GM23248 (cell line): Measurements from ENCODE around the gene NIPAL4.

Experiments
- EZH2 ChIP-seq: fragments of 200-600 bp; sonication (generic); IDR thresholded peaks from 2 replicates; pipeline ENCODE4 v1.6.1; 2018; ENCODE audit warnings: antibody characterized with exemption, mild to moderate bottlenecking; ENCODE audit not compliant: insufficient read depth, poor library complexity, severe bottlenecking
- EZH2phosphoT487 ChIP-seq: fragments of 200-600 bp; sonication (generic); IDR thresholded peaks from 2 replicates; pipeline ENCODE4 v1.6.1; 2018; ENCODE audit warnings: antibody characterized with exemption, moderate library complexity, mild to moderate bottlenecking, low read depth; ENCODE audit not compliant: insufficient read depth

GRCh38 chr5:157451806-157452205 lies 8.2 kb upstream of the NIPAL4 start:
- TF ChIP-seq EZH2 (no peak), EZH2phosphoT487 (no peak)
